ENCODE data around the gene PRLR.

DNA sequence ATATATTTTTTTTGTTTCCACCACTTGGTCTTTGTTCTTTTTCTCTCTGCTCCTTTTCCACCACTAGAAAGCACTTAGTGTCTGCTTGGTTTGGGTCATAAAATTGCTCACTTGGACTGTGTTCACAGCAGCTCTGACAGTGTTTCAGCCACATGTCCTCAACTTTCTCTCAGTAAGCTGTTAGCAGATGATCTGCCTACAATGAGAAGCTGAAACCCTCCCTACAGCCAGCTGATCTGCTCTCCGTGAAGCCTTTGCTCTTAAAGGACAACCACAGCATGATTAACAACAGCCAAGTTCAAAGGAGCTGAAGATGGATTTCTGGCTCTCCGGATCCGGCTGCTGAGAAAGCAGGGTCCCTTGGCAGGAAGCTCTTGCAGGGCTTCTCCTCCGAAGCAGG, 31.6 kb downstream of the PRLR start:
- TF ChIP-seq, protein P1, sequence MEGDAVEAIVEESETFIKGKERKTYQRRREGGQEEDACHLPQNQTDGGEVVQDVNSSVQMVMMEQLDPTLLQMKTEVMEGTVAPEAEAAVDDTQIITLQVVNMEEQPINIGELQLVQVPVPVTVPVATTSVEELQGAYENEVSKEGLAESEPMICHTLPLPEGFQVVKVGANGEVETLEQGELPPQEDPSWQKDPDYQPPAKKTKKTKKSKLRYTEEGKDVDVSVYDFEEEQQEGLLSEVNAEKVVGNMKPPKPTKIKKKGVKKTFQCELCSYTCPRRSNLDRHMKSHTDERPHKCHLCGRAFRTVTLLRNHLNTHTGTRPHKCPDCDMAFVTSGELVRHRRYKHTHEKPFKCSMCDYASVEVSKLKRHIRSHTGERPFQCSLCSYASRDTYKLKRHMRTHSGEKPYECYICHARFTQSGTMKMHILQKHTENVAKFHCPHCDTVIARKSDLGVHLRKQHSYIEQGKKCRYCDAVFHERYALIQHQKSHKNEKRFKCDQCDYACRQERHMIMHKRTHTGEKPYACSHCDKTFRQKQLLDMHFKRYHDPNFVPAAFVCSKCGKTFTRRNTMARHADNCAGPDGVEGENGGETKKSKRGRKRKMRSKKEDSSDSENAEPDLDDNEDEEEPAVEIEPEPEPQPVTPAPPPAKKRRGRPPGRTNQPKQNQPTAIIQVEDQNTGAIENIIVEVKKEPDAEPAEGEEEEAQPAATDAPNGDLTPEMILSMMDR (IDR thresholded peaks at IDR 0.05; ENCODE audit: poor library complexity) = no peak
- TF ChIP-seq EZH2phosphoT487 (IDR thresholded peaks at IDR 0.05; ENCODE audit: low read depth, severe bottlenecking, unreplicated experiment) (no peak), EZH2 (IDR thresholded peaks at IDR 0.05; ENCODE audit: borderline replicate concordance) (no peak)

Data from hepatocyte (in vitro differentiated cells).